Muscle of back (tissue), 13 donors: ENCODE results near the gene FAM219B. TPM values are rescaled to one million over a fixed set of nuclear protein-coding genes. Genes with fewer than 3 reads are reported as not detected.
A peak's percentile ranks its signal among the peaks of the same experiment; 100 is the strongest.
"Not testable (repeated sequence)": the region's sequence is repeated elsewhere in the genome, so short reads cannot be mapped to it uniquely, and the experiment has no call there.

Experiments
- DNase-seq, 3 donors: peaks; one replicate each; pipeline versions ENCODE4 v3.0.0 to v3.0.0-alpha.2; 2013
- long read RNA-seq, 9 donors: transcript quantifications; one replicate each; lab custom pipeline, GENCODE V29; 2026
- polyA plus RNA-seq, 10 donors: library from polyadenylated mRNA; unstranded; fragments of 120-200 nt; gene quantifications; one replicate each; pipeline ENCODE4 v1.2.1, GENCODE V29; 2013; ENCODE audit not compliant: insufficient read length in 10 of 10

The FAM219B gene
- 10 to 100 TPM; 37.0 to 55.6 (median 43.6) TPM for polyA plus RNA-seq
- long read RNA-seq, donor 1, partial matches to known transcripts: 0 of 4 reads
- long read RNA-seq, donor 1, other reads (novel, unspliced or antisense): 0 of 4 reads
- long read RNA-seq, donor 2, partial matches to known transcripts: 0 of 9 reads
- long read RNA-seq, donor 2, other reads (novel, unspliced or antisense): 0 of 9 reads
- long read RNA-seq, donor 3: 0 reads
- long read RNA-seq, donor 4, partial matches to known transcripts: 0 of 3 reads
- long read RNA-seq, donor 4, other reads (novel, unspliced or antisense): 0 of 3 reads
- long read RNA-seq, donor 5, partial matches to known transcripts: 0 of 6 reads
- long read RNA-seq, donor 5, other reads (novel, unspliced or antisense): 0 of 6 reads
- long read RNA-seq, donor 6, transcript FAM219B-201 (5 exons, 3,550 nt): major isoform, 5 of 9 reads
- long read RNA-seq, donor 6, partial matches to known transcripts: 0 of 9 reads
- long read RNA-seq, donor 6, other reads (novel, unspliced or antisense): 0 of 9 reads
- long read RNA-seq, donor 7, partial matches to known transcripts: 0 of 8 reads
- long read RNA-seq, donor 7, other reads (novel, unspliced or antisense): 0 of 8 reads
- long read RNA-seq, donor 8, partial matches to known transcripts: 0 of 5 reads
- long read RNA-seq, donor 8, other reads (novel, unspliced or antisense): 0 of 5 reads
- long read RNA-seq, donor 9: 0 reads

GRCh38 chr15:74906450-74907162 is at the start of gene FAM219B:
TSS of gene FAM219B (minus strand) at chr15:74906851. CDS start at chr15:74906800, 51 bp downstream.
- DNase-seq: peak; percentile 86 to 96 (median 93)

DNA sequence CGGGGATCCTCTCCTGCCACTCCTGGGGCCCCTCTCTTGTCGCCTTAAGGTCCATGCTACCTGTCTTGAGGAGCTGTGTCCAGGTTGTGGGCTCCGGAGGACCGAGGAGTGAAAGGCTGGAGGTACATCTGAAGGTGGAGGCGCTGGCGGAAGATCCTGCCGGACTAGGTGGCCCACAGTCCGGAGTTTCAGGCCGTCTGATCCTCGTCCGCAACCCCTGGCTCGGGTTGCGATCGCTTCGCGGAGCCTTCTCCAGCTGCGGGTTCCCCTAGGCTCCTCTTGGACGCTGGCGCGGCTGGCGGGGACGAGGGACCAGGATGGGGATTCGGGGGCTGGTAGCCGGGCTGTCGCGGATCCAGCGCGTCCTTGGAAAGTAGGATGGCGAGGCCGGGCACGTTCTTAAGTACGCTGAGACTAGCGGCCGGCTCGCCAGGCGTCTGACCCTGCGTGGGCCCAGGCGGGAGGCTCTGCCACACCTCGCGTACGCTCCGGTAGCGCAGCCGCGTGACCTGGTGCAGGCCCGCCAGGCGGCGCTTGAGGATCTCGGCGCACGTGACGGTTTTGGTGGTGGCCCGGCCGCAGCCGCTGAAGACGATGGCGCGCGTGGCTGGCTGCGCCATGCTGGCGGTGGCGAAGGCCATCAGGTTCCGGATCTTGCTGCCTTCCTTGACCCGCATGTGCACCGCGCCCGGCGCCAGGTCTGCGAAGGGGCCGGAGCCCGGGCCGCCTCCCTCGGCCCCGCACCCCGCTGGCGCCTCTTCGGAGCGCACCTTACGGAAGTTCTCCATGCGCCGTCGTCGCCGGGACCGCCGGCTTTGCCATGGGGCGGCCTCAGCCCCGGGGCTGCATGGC is 49.4 kb upstream of the FAM219B start:
- peak; percentile 43 to 88 (median 60) for DNase-seq

DNA sequence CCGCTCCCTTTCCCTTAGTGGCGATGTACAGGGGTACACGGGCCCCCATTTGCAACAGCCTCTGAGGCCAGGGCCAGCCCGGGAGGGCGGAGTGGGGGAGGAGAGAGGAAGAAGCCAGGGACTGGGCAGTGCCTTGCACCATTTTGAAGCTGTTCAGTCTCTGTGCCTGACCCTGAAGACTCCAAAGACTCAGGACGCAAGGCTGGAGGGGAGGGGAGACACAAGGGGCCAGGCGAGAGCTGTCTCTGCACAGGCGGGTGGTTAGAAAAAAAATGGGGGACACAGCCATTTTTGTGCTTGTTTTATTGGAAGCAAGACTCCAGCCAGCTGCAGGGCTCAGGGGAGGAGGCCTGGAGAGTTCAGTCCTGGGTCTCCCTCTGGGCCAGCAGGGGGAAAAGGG is 48.4 kb upstream of the FAM219B start:
- no peak for DNase-seq

- DNase-seq: peak in 1 of 3 donors; percentile 25
These were observed 47.9 kb upstream of the FAM219B start for GRCh38 chr15:74954515-74954914.

DNA sequence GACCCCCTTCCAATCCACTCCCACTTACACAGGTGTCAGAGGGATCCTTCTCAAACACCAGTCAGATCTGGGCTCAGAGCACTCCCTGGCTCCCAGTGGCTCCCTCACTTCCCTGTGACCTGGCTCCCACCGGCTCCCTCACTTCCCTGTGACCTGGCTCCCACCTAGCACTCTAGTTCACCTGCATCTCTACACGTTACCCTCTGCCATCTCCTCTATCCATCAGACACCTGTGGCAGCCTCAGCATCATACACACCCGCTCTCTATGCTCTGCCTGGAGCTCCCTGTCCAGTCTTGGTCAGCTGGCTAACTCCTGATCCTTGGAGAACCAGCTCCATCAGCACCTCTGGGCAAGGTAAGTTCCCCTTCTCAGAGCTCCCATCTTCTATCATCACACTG is 44.4 kb upstream of the FAM219B start:
- no peak for DNase-seq

DNA sequence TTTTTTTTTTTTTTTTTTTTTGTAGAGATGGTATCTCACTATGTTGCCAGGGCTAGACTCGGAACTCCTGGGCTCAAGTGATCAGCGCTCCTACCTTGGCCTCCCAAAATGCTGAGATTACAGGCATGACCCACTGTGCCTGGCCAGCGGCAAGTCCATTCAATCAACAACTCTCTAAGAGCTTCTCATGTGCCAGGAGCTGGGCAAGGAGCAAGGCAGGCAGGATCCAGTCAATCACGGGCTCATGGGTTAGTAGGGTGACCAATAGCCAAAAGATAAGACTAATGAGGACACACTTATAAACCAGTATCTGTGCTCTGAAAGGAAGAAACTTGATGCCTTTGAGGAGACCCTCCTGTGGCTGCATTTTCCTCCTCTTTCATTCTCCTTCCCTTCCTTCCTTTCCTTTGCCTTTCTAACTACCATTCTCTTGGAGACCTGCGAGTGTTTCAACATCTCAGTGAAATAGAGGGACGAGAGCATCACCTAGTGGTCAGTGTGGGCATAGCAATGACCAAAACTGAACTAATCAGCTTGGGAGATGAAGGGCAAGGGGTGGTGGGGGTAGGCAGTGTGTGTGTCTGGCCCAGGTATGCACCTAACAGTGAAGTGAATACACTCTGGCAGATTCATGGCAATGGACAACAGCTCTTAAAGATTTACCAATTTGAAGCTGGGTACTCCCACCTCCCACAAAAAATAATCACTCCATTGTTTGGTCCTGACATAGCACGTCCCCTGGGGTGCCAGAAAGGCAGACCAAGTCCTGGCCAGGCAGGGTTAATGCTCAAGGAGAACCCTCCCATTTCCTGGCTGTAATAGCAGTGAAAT is 43.6 kb upstream of the FAM219B start:
- peak; percentile 74 to 85 (median 83) for DNase-seq

DNA sequence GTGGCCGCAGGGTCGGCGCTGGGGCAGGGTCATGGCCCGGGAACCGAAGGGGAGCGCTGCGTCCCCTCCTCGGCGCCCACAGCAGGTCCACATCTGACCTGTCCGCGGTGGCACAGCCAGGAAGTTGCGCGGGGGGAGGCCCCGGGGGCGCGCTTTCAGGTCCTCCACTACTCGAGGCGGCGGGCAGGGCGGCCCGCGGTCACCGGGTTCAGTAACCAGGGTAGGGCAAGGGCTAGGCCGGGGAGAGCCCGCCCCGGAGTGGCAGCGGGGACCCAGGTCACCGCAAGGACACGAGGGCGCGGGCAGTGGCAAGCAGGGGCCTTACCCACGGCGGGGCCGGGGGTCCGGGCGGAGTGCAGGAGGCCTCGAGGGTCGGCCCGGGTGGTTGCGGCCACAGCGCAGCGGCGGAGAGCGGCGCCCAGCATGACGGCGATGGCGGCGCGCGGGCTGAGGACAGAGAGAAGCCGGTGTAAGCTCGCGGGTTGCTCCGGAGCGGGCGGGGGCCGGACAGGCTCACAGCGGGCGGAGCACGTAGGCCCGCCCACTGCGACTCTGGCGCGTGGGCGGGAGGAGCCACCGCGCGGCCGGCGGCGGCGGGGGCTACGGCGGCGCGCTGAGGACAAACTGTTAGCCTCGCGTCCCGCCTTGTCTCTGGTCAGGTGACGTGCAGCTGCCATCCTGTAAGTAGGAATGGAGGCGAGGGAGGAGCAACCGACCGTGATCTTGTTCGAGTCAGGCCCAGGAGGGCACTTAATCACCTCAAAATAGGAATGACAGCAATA is 31.1 kb upstream of the FAM219B start, which contains the start of gene COX5A:
COX5A (minus strand) TSS at position 484 of the 782 bp plus-strand sequence; CDS start at position 425, 59 bp downstream.
- DNase-seq: peak; percentile 95 to 99 (median 98)

GRCh38 chr15:74937272-74937589 is 30.6 kb upstream of the FAM219B start:
- DNase-seq: no peak

GRCh38 chr15:74935193-74935592 is 28.5 kb upstream of the FAM219B start:
- not testable (repeated sequence) for DNase-seq

DNA sequence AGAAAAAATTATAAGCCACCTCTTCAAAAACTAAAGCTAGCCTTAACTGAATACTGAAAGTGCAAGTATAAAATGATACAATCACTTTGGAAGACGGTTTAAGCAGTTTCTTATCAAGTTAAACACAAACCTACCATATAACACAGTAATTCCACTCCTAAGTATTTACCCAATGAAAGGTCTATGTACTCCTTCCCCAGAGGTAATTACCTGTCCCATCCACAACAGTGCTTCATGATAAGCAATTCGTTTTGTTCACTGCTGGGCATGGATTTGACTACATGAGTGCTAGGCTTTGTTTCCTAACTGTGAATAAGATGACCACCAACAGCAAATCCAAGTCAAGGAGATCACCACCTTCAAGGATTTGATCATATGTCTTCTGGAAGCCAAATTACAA is 26.9 kb upstream of the FAM219B start:
- DNase-seq: no peak

- no peak for DNase-seq
These were observed 22.1 kb upstream of the FAM219B start for GRCh38 chr15:74928771-74929198.

DNA sequence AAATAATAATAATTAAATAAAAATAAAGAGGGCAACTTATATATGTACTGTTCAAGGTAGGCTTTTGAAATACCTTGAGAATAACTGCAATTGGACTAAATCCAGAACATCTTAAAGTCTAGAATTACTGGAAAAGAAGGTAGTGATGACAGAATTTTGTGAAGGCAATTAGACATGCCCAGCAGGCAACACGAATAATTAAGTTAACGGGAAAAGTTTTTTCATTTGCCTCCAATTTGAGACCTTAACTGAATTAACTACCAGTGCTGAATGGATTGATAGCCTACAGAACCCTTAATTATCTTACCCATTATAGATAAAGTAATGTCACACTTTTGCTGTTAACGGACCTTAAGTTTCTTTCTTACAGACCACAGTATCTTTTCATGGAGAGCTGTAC is 17.9 kb upstream of the FAM219B start:
- no peak for DNase-seq

DNA sequence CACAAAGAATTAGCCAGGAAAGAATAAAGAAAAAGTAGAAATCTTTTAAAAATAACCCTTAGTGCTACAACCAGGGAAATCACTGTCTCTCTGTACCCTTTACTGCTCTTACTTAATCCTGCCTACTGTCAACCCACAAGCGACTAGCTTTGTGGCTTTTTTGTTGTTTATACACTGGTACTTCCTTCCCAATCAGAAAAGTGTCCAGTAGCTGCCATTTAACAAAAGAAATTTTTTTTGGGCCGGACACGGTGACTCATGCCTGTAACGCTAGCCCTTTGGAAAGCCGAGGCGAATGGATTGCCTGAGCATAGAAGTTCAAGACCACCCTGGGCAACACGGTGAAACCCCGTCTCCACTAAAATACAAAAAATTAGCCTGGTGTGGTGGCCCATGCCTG is 13.8 kb upstream of the FAM219B start:
- DNase-seq: no peak

DNA sequence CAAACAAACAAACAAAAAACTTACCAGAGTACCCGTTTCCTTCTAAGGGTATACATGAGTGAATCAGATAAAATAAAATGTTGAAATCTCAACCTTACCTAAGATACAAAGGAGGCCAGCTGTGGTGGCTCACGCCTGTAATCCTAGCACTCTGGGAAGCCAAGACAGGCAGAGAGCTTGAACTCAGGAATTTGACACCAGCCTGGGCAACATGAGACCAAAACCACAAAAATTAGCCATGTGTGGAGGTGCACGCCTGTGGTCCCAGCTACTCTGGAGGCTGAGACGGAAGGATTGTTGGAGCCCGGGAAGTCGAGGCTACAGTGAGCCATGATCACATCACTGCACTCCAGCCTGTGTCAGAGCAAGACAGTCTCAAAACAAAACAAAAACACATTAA is 11.0 kb upstream of the FAM219B start:
- DNase-seq: no peak

DNA sequence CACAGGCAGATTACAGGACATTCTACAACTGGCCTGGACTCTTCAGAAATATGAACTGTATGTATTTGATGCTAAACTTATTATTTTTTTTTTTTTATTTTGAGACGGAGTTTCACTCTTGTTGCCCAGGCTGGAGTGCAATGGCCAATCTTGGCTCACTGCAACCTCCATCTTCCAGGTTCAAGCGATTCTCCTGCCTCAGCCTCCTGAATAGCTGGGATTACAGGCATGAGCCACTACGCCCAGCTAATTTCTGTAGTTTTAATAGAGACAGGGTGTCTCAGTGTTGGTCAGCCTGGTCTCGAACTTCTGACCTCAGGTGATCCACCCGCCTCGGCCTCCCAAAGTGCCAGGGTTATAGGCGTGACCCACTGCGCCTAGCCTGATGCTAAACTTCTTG is 7.1 kb upstream of the FAM219B start:
- DNase-seq: not testable (repeated sequence)

GRCh38 chr15:74913041-74913440 is 6.4 kb upstream of the FAM219B start:
- DNase-seq: no peak

- no peak for DNase-seq
These were observed 2.0 kb upstream of the FAM219B start for GRCh38 chr15:74908635-74909034.

DNA sequence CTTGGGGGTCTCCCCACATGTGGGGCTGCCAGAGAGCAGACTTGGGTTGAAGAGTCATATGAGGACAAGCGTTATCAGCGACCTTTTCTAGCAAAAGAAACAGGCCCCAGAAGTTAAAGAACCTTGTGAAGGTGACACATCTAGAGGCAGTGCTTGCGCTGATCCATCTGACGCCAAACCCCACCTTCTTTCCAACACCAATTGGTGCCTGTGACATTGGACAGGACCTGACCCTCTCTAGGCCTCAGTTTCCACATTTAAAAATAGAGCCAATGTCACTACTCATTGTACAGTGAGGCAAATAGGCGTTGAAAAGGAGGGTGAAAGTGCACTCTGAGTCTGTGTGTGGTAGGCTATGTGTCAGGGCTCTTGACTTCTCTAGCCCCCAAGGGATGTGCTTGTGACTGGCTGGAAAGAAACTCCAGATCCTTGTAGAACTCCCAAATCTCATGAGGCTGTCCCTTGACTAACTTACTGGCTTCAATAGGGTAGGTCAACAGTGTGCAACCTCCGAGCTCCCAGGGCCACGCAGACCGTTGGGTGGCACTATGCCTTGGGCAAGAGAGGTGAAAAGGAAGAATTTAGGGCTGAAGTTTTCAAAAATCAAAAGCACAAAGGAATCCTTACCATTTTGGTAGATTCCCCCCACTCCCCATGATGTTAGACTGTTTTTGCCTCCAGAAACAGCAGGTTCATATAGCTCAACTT is 666 bp upstream of the FAM219B start:
- no peak for DNase-seq

DNA sequence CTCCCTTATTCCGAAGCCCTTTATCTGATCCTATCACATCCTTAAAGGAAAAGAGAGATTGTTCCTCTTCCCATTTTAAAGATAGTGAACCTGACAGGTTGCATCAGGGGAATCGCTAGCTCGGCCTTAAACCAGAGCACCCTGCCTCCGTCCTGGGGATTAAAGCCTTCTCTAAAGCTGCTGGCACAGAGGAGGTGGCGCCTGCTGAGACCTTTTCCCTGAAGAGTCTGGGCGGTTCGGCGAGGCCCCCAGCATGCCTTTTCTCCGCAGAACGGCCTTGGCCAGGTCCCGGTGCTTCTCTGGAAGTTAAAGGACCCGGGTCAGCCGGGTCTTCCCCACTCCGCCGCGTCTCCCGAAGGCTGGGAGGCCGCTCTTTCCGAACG is 593 bp downstream of the FAM219B start:
- DNase-seq: peak in 1 of 3 donors; percentile 26
